GM19438 (cell line): ENCODE results near the gene PIGU.
"Not testable (repeated sequence)": the region's sequence is repeated elsewhere in the genome, so short reads cannot be mapped to it uniquely, and the experiment has no call there.

ENCODE experiments used
- ATAC-seq: cut with Tn5 transposase; IDR thresholded peaks from one replicate; pipeline ENCODE4 v1.9.1; 2021; ENCODE audit warnings: low read depth; ENCODE audit not compliant: unreplicated experiment

The PIGU gene

DNA sequence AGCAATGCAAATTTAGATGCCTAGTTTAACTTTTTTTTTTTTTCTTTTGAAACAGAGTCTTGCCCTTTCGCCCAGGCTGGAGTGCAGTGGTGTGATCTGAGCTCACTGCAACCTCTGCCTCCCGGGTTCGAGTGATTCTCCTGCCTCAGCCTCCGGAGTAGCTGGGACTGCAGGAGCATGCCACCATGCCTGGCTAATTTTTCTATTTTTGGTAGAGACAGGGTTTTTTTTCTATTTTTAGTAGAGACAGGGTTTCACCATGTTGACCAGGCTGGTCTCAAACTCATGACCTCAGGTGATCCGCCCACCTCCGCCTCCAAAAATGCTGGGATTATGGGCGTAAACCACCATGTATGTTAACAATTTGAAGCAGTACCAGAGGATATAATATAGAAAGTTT, 158.0 kb downstream of the PIGU start:
- ATAC-seq, result not testable (repeated sequence)

DNA sequence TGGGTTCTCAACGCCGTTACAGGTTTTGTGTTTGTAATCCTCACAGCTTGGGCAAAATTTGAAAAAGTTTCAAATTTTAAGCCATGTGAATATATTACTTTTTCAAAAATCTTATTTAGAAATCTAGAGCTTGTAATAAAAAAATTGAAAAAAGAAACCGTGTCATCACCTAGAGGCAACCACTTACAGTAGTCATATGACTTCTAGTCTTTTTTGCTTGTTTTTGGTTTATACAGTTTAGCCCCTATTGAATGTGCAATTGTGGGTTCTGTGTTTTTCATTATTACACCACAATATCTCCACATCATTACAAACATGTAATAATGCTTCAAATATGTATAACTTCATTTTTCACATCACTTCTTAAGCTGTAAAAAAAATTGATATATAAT, 159.8 kb downstream of the PIGU start:
- no peak for ATAC-seq

DNA sequence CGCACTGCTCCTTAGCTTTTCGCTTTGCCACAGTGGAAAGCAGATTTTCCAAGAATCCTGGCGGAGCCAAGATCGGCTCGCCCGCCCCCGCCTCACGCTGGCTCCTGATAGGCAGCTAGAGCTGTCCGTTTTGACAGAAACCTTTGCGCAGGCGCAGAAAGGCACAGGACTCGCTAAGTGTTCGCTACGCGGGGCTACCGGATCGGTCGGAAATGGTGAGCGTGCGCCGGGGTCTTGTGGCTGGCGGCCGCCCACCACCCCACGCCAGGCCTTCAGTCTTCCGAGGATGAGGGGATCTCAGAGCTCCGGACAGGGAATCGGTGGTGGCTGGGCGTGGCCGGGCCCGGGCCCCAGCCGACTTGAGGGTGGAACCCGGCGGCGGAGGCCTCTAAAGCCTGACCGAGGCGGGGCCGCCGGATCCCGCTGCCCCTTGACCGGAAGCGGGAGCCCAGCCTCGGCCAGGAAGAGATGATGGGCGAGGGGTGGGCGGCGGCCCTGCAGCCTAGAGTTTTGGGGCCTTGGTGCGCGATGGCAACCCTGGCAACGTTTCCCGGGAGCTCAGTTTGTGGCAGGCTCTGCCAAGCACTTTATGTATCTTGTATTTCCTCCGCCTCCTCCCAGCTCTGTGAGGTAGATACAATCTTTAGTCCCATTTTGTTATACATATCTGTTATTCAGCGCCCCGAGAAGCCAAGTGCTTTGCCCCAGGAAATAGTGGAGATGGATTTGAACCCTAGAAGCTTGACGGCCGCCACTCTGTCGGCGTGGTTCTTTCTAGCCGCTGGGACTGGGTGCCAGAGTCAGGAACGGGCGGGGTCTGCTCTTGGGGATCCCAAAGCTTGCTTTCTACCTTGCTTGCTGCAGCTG, 160.4 kb downstream of the PIGU start, which contains the start of gene DYNLRB1:
TSS of gene DYNLRB1 (plus strand) at position 176 of the 867 bp plus-strand sequence. CDS start at position 213, 37 bp downstream.
- peak; percentile 56 for ATAC-seq

DNA sequence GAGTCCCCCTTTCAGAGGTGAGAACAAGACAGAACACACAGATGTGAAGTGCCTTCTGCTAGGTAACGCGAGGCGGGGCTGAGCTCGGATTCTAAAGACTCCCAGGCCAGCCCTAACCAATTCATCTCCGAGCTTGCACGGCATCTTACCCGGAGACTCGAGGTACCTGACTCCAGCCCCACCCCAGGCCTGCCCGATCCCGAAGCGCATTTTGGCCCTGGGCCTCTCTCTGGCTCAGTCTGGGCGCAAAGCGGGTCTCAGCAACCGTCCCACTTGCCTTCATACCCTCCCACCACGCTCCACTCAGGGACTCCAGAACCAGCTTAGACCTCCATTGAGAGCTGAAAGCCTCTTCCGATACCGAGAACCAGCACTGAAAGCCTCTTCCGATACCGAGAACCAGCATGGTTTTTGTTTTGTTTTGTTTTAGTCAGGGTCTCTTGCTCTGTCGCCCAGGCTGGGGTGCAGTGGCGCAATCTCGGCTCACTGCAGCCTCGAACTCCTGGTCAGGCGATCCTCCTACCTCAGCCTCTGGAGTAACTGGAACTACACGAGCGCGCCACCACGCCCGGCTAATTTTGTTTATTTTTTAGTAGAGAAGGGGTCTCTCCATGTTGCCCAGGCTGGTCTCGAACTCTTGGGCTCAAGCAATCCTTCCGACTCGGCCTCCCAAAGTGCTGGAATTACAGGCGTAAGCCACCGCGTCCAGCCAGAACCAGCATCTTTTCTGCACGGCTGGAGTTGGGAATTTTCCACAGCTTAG, 161.2 kb downstream of the PIGU start:
- ATAC-seq, result peak; percentile 60

DNA sequence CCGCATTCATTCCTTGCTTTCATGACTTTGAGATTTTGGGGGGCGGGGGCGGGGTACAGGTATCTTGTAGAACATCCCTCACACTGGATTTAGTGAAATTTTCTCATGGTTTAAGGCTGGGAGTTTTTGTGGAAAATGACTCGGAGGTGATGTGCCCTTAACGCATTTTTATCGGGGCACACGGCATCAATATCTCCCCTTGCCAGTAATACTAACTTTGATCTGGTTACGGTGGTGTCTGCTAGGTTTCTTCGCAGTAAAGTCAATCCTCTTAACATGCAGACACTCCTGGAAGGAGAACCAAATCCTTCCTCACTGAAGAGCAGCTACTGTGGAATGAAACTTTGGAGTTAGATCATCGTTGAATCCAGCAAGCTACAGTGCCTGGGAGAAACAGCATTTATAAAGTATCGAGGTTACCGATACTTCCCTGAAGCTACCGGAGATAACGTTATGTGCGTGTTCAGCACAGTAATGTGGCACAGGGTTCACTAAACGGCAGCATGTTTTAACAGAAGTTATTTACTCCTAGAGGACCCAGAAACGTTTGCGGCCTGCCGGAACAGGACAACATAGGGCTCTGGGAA, 161.9 kb downstream of the PIGU start:
- no peak for ATAC-seq

DNA sequence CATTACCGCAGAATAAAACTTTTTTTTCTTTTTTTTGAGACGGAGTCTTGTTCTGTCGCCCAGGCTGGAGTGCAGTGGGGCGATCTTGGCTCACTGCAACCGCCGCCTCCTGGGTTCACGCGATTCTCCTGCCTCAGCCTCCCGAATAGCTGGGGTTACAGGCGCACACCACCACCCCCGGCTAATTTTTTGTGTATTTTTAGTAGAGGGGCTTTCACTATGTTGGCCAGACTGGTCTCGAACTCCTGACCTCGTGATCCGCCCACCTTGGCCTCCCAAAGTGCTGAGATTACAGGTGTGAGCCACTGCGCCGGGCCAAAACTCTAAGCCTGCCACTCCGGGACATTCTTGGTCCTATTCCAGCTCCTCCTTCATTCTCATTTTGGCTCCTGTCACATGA, 162.9 kb downstream of the PIGU start:
- not testable (repeated sequence) for ATAC-seq

DNA sequence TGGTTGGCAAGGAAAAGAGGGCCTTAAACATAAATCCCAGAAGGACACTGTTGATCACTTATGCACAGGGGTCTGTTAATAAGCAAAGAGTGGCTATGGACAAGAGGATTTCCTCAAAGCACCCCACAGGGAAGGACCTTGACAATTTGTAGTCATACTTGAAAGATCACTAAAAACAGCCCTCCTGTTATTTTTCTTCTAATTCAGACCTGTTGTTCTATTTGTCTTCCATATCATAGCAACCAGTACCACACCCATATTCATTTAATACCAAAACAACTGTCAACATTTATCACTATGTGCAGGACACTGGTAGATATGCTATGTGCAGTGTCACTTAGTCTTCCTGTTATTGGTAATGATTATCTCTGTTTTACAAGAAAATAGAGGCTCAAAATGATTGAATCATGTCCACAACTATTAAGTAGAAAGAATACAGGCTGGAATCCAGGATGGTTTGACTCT, 163.9 kb downstream of the PIGU start:
- no peak for ATAC-seq

DNA sequence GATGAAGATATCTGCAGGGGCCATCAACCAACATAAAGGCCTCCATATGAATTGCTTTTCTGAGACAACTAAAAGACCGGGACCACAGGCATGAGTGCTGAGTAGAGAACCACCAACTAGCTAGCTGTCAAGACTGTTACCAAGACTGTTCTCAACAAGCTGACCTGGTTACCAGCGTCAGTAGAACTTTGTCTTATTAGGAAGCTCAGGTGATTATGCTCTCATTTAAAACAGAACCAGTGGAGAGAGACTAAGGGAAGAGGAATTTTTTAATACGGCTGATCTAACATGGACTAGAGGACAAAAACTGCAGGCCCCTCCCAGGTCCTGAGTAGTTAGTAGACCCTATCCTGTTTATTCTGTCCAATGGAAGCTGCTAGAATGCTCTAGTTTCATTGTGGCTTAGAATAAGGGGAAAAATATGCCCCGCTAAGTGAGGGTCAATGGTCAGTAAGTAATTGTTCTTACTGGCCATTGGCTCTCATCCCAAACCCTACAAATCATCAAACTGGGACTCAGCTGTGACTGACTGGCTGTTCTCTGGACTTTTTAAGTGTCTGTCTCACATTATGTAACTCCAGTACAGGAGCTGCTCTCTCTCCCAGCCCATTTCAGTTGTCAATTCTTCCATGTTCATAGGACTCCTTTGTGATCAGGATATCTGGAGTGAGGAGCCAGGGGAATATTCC, 164.5 kb downstream of the PIGU start:
- ATAC-seq, result no peak

DNA sequence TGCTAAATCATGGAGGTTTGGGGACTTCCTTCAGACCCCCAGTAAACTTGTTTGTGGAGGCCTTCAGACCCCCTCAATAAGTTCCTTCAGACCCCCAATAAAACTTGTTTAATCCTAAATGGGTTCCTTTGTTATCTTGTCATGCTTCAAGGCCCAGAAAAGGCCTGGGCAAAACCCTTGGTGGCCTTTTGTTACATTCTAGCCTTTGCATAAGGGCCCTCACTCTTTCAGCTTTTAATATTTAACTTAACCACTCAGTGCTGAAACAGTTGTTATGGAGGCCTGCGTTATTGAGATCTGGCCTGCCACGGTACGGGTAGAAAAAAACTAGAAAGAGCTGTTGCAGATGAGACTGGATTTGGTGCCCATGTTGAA, 165.0 kb downstream of the PIGU start:
- no peak for ATAC-seq

DNA sequence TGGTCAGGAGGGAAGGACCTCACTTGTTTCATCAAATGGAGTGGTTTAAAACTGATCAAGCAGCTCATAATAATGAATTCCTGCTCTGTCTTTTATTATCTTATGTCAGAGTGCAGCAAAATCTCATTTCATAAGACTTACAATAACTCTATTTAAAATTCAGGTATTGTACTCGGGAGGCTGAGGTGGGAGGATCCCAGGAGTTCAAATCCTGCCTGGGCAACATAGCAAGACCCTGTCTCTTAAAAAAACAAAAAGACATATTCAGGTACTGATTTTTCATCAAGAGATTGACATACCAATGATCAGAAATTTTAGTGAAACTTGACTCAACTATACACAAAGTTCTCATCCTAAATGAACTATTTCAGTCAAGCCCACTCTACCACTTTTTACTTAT, 166.3 kb downstream of the PIGU start:
- no peak for ATAC-seq
